ENCODE results near the gene PAOX.

Gene PAOX

GRCh38 chr10:133353988-133354605 lies 25.0 kb upstream of the PAOX start:
- Histone ChIP-seq H3K36me3 (ENCODE audit: control insufficient read depth, insufficient read depth, low read length) (peaks cover 2% of the 10 kb centered on the region), H3K4me3 (ENCODE audit: low read length) (no peak overlapping the region), H3K9ac (ENCODE audit: low read length) (no peak overlapping the region), H3K27ac (ENCODE audit: low read depth, low read length) (no peak overlapping the region), H3K27me3 (ENCODE audit: control insufficient read depth, insufficient read depth, low read length) (no peaks in the 10 kb centered on the region), H3K4me1 (ENCODE audit: control insufficient read depth, insufficient read depth, low read length) (no peaks in the 10 kb centered on the region)

GRCh38 chr10:133354672-133355240 lies 24.3 kb upstream of the PAOX start:
- Histone ChIP-seq H3K4me1 (ENCODE audit: control insufficient read depth, insufficient read depth, low read length) (no peaks in the 10 kb centered on the region), H3K9ac (ENCODE audit: low read length) (no peak overlapping the region), H3K27ac (ENCODE audit: low read depth, low read length) (no peak overlapping the region), H3K27me3 (ENCODE audit: control insufficient read depth, insufficient read depth, low read length) (no peaks in the 10 kb centered on the region), H3K36me3 (ENCODE audit: control insufficient read depth, insufficient read depth, low read length) (peaks cover 2% of the 10 kb centered on the region), H3K4me3 (ENCODE audit: low read length) (no peak overlapping the region)

- no peaks in the 10 kb centered on the region for H3K27me3 ChIP-seq (ENCODE audit: control insufficient read depth, insufficient read depth, low read length)
- H3K9ac ChIP-seq (ENCODE audit: low read length), result no peak overlapping the region
- H3K4me3 ChIP-seq (ENCODE audit: low read length), result no peak overlapping the region
- no peaks in the 10 kb centered on the region for H3K4me1 ChIP-seq (ENCODE audit: control insufficient read depth, insufficient read depth, low read length)
- H3K36me3 ChIP-seq (ENCODE audit: control insufficient read depth, insufficient read depth, low read length), result peaks cover 2% of the 10 kb centered on the region
- no peak overlapping the region for H3K27ac ChIP-seq (ENCODE audit: low read depth, low read length)
These were observed 23.8 kb upstream of the PAOX start for GRCh38 chr10:133355266-133355665.

GRCh38 chr10:133355991-133356390 lies 23.1 kb upstream of the PAOX start:
- Histone ChIP-seq H3K36me3 (ENCODE audit: control insufficient read depth, insufficient read depth, low read length) (peaks cover 2% of the 10 kb centered on the region), H3K9ac (ENCODE audit: low read length) (no peak overlapping the region), H3K4me3 (ENCODE audit: low read length) (no peak overlapping the region), H3K27me3 (ENCODE audit: control insufficient read depth, insufficient read depth, low read length) (no peaks in the 10 kb centered on the region), H3K4me1 (ENCODE audit: control insufficient read depth, insufficient read depth, low read length) (no peaks in the 10 kb centered on the region), H3K27ac (ENCODE audit: low read depth, low read length) (no peak overlapping the region)

- no peaks in the 10 kb centered on the region for H3K27me3 ChIP-seq (ENCODE audit: control insufficient read depth, insufficient read depth, low read length)
- H3K9ac ChIP-seq (ENCODE audit: low read length), result no peak overlapping the region
- peak overlapping the region; percentile 68 for H3K4me3 ChIP-seq (ENCODE audit: low read length)
- H3K4me1 ChIP-seq (ENCODE audit: control insufficient read depth, insufficient read depth, low read length), result no peaks in the 10 kb centered on the region
- peaks cover 2% of the 10 kb centered on the region for H3K36me3 ChIP-seq (ENCODE audit: control insufficient read depth, insufficient read depth, low read length)
- H3K27ac ChIP-seq (ENCODE audit: low read depth, low read length), result no peak overlapping the region
These were observed 22.3 kb upstream of the PAOX start for GRCh38 chr10:133356549-133357284.

GRCh38 chr10:133357285-133358161 lies 21.5 kb upstream of the PAOX start, which contains the start of gene FUOM:
Gene FUOM (minus strand): TSS chr10:133358019. CDS start chr10:133358007, 12 bp downstream.
- H3K27me3 ChIP-seq (ENCODE audit: control insufficient read depth, insufficient read depth, low read length), result no peaks in the 10 kb centered on the region
- H3K4me3 ChIP-seq (ENCODE audit: low read length), result peak within 1 kb of the TSS; percentile 68
- no peak within 1 kb of the TSS for H3K27ac ChIP-seq (ENCODE audit: low read depth, low read length)
- H3K36me3 ChIP-seq (ENCODE audit: control insufficient read depth, insufficient read depth, low read length), result peaks cover 2% of the 10 kb centered on the region
- H3K9ac ChIP-seq (ENCODE audit: low read length), result no peak within 1 kb of the TSS
- no peaks in the 10 kb centered on the region for H3K4me1 ChIP-seq (ENCODE audit: control insufficient read depth, insufficient read depth, low read length)

GRCh38 chr10:133358162-133358924 lies 20.7 kb upstream of the PAOX start:
- no peaks in the 10 kb centered on the region for H3K4me1 ChIP-seq (ENCODE audit: control insufficient read depth, insufficient read depth, low read length)
- no peaks in the 10 kb centered on the region for H3K27me3 ChIP-seq (ENCODE audit: control insufficient read depth, insufficient read depth, low read length)
- H3K36me3 ChIP-seq (ENCODE audit: control insufficient read depth, insufficient read depth, low read length), result peaks cover 2% of the 10 kb centered on the region
- no peak overlapping the region for H3K27ac ChIP-seq (ENCODE audit: low read depth, low read length)
- no peak overlapping the region for H3K9ac ChIP-seq (ENCODE audit: low read length)
- H3K4me3 ChIP-seq (ENCODE audit: low read length), result no peak overlapping the region

GRCh38 chr10:133358925-133359310 lies 20.1 kb upstream of the PAOX start:
- no peaks in the 10 kb centered on the region for H3K27me3 ChIP-seq (ENCODE audit: control insufficient read depth, insufficient read depth, low read length)
- peaks cover 2% of the 10 kb centered on the region for H3K36me3 ChIP-seq (ENCODE audit: control insufficient read depth, insufficient read depth, low read length)
- no peak overlapping the region for H3K4me3 ChIP-seq (ENCODE audit: low read length)
- no peaks in the 10 kb centered on the region for H3K4me1 ChIP-seq (ENCODE audit: control insufficient read depth, insufficient read depth, low read length)
- H3K27ac ChIP-seq (ENCODE audit: low read depth, low read length), result no peak overlapping the region
- no peak overlapping the region for H3K9ac ChIP-seq (ENCODE audit: low read length)

GRCh38 chr10:133359554-133359971 lies 19.5 kb upstream of the PAOX start:
- H3K27me3 ChIP-seq (ENCODE audit: control insufficient read depth, insufficient read depth, low read length), result no peaks in the 10 kb centered on the region
- H3K36me3 ChIP-seq (ENCODE audit: control insufficient read depth, insufficient read depth, low read length), result peaks cover 2% of the 10 kb centered on the region
- H3K9ac ChIP-seq (ENCODE audit: low read length), result no peak overlapping the region
- H3K4me3 ChIP-seq (ENCODE audit: low read length), result no peak overlapping the region
- no peaks in the 10 kb centered on the region for H3K4me1 ChIP-seq (ENCODE audit: control insufficient read depth, insufficient read depth, low read length)
- no peak overlapping the region for H3K27ac ChIP-seq (ENCODE audit: low read depth, low read length)

- no peak overlapping the region for H3K9ac ChIP-seq (ENCODE audit: low read length)
- no peak overlapping the region for H3K4me3 ChIP-seq (ENCODE audit: low read length)
- no peak overlapping the region for H3K27ac ChIP-seq (ENCODE audit: low read depth, low read length)
- H3K4me1 ChIP-seq (ENCODE audit: control insufficient read depth, insufficient read depth, low read length), result no peaks in the 10 kb centered on the region
- H3K36me3 ChIP-seq (ENCODE audit: control insufficient read depth, insufficient read depth, low read length), result peaks cover 4% of the 10 kb centered on the region
- H3K27me3 ChIP-seq (ENCODE audit: control insufficient read depth, insufficient read depth, low read length), result no peaks in the 10 kb centered on the region
These were observed 19.0 kb upstream of the PAOX start for GRCh38 chr10:133359972-133360610.

- Histone ChIP-seq H3K4me1 (ENCODE audit: control insufficient read depth, insufficient read depth, low read length) (no peaks in the 10 kb centered on the region), H3K36me3 (ENCODE audit: control insufficient read depth, insufficient read depth, low read length) (peaks cover 11% of the 10 kb centered on the region), H3K27ac (ENCODE audit: low read depth, low read length) (no peak overlapping the region), H3K27me3 (ENCODE audit: control insufficient read depth, insufficient read depth, low read length) (no peaks in the 10 kb centered on the region), H3K4me3 (ENCODE audit: low read length) (no peak overlapping the region), H3K9ac (ENCODE audit: low read length) (no peak overlapping the region)
These were observed 17.8 kb upstream of the PAOX start for GRCh38 chr10:133361227-133361626.
